Calu3 (cell line): Measurements from ENCODE around the gene TLR8. TPM values are rescaled to one million over a fixed set of nuclear protein-coding genes. Genes with fewer than 3 reads are reported as not detected.
A peak's percentile ranks its signal among the peaks of the same experiment; 100 is the strongest.

Experiments used
- Bru-seq: library from RNA; stranded (reverse); fragments of 400-500 nt; gene quantifications from one replicate; lab custom pipeline; 2021; lab: Mats Ljungman, UMichigan
- BruChase-seq, 2 experiments: library from RNA; stranded (reverse); fragments of 400-500 nt; gene quantifications; one replicate each; lab custom pipeline; 2021; lab: Mats Ljungman, UMichigan
- BruUV-seq: library from RNA; stranded (reverse); fragments of 400-500 nt; replicated peaks from 2 replicates; lab custom pipeline; 2021; lab: Mats Ljungman, UMichigan
- CTCF ChIA-PET: fragments of 300-600 bp; sonication (Branson Sonifier 250); formaldehyde crosslinking; loops from one replicate; lab custom pipeline; 2022; ENCODE audit warnings: antibody characterized with exemption; lab: Charles Lee
- DNase-seq: peaks from one replicate; pipeline ENCODE4 v3.0.0; 2022
- H3K27ac Mint-ChIP-seq: one replicate; pipeline ENCODE4 v1.8.0; 2022; ENCODE audit warnings: mixed read lengths; ENCODE audit not compliant: unreplicated experiment
- H3K27me3 Mint-ChIP-seq: one replicate; pipeline ENCODE4 v1.8.0; 2022; ENCODE audit warnings: mixed read lengths; ENCODE audit not compliant: unreplicated experiment
- H3K36me3 Mint-ChIP-seq: one replicate; pipeline ENCODE4 v1.8.0; 2022; ENCODE audit warnings: mild to moderate bottlenecking, moderate library complexity, mixed read lengths; ENCODE audit not compliant: insufficient read depth, unreplicated experiment
- H3K4me1 Mint-ChIP-seq: one replicate; pipeline ENCODE4 v1.8.0; 2022; ENCODE audit warnings: mild to moderate bottlenecking, low read depth, mixed read lengths; ENCODE audit not compliant: unreplicated experiment
- H3K4me3 Mint-ChIP-seq: one replicate; pipeline ENCODE4 v1.8.0; 2022; ENCODE audit warnings: mild to moderate bottlenecking, low read depth, moderate library complexity, mixed read lengths; ENCODE audit not compliant: unreplicated experiment
- H3K9me3 Mint-ChIP-seq: one replicate; pipeline ENCODE4 v1.8.0; 2022; ENCODE audit warnings: low read depth, mixed read lengths; ENCODE audit not compliant: unreplicated experiment
- CTCF ChIP-seq: fragments of 200-600 bp; IDR thresholded peaks from one replicate; pipeline ENCODE4 v1.8.0; 2022; ENCODE audit warnings: antibody characterized with exemption; ENCODE audit not compliant: unreplicated experiment
- intact Hi-C: fragments of 100-400 bp; cut with micrococcal nuclease; formaldehyde crosslinking; loops from one replicate; pipeline ENCODE4 v1.10.0; 2022; ENCODE audit not compliant: unreplicated experiment
- long read RNA-seq: library from polyadenylated mRNA; stranded (forward); transcript quantifications from one replicate; pipeline ENCODE4 v2.0.0, GENCODE V29; 2022
- total RNA-seq: library from RNA; stranded (reverse); gene quantifications from 2 replicates; pipeline ENCODE4 v1.2.3, GENCODE V29; 2022

The TLR8 gene
- not detected in 2 replicates for total RNA-seq
- percentile 5 among the genes with signal in this experiment for Bru-seq, nascent RNA
- not detected for BruChase-seq, experiment 1, labeled RNA remaining after a 6-hour chase
- BruChase-seq, experiment 2, labeled RNA remaining after a 2-hour chase = percentile 8 among the genes with signal in this experiment
- long read RNA-seq = 0 reads

- BruUV-seq = no TSS peak
- Mint-ChIP-seq H3K4me1 (peaks cover 8% of the 10 kb centered on the region), H3K4me3 (no peak within 1 kb of the TSS), H3K36me3 (no peaks in the 10 kb centered on the region), H3K9me3 (no peaks in the 10 kb centered on the region), H3K27me3 (no peaks in the 10 kb centered on the region), H3K27ac (no peak within 1 kb of the TSS)
- CTCF ChIA-PET = no interaction called here
- intact Hi-C loops = no loop called here
- no peak for TF ChIP-seq CTCF
- no peak for DNase-seq
These were observed at the start of gene TLR8 for GRCh38 chrX:12906046-12906761. TLR8 (plus strand) TSS chrX:12906620; CDS start chrX:12906707, 87 bp downstream.

- no TSS peak for BruUV-seq
- TF ChIP-seq CTCF = no peak
- peaks cover 8% of the 10 kb centered on the region for H3K4me1 Mint-ChIP-seq
- H3K9me3 Mint-ChIP-seq = peaks cover 2% of the 10 kb centered on the region
- no peak overlapping the region for H3K27ac Mint-ChIP-seq
- H3K27me3 Mint-ChIP-seq = peaks cover 21% of the 10 kb centered on the region
- DNase-seq = no peak
- intact Hi-C loops = no loop called here
- CTCF ChIA-PET = no interaction called here
- no peak overlapping the region for H3K4me3 Mint-ChIP-seq
- no peaks in the 10 kb centered on the region for H3K36me3 Mint-ChIP-seq
These were observed 41.1 kb upstream of the TLR8 start for GRCh38 chrX:12865359-12865758.

- no peak within 1 kb of the TSS for H3K4me3 Mint-ChIP-seq
- BruUV-seq = no TSS peak
- intact Hi-C loops = no loop called here
- H3K4me1 Mint-ChIP-seq = peaks cover 8% of the 10 kb centered on the region
- no peak for TF ChIP-seq CTCF
- no peaks in the 10 kb centered on the region for H3K36me3 Mint-ChIP-seq
- CTCF ChIA-PET = interaction anchor here (0.6 kb wide), 1 partner anchor 110 kb away, joined by 4 read pairs; no protein-coding TSS in a partner anchor
- H3K27ac Mint-ChIP-seq = no peak within 1 kb of the TSS
- H3K9me3 Mint-ChIP-seq = peaks cover 2% of the 10 kb centered on the region
- no peak for DNase-seq
- H3K27me3 Mint-ChIP-seq = peaks cover 18% of the 10 kb centered on the region
These were observed 39.7 kb upstream of the TLR8 start, which contains the start of gene TLR7 for GRCh38 chrX:12866451-12867377. TLR7 (plus strand) TSS chrX:12867072; CDS start chrX:12867579, 507 bp downstream.

GRCh38 chrX:12867685-12868084 lies 38.7 kb upstream of the TLR8 start:
- intact Hi-C loops = no loop called here
- no TSS peak for BruUV-seq
- CTCF ChIA-PET = interaction anchor here (0.6 kb wide), 1 partner anchor 109 kb away, joined by 4 read pairs; no protein-coding TSS in a partner anchor
- Mint-ChIP-seq H3K27ac (no peak overlapping the region), H3K36me3 (no peaks in the 10 kb centered on the region), H3K27me3 (peaks cover 8% of the 10 kb centered on the region), H3K4me1 (peaks cover 8% of the 10 kb centered on the region), H3K9me3 (peaks cover 2% of the 10 kb centered on the region), H3K4me3 (no peak overlapping the region)
- no peak for DNase-seq
- TF ChIP-seq CTCF = no peak
